ENCODE data around the gene EVX2. TPM values are rescaled to one million over a fixed set of nuclear protein-coding genes. Genes with fewer than 3 reads are reported as not detected.

EVX2 gene
- total RNA-seq, 3 donors from 2014 or later (not counting 1 experiment from before 2014, with no cell fraction given), result not detected

DNA sequence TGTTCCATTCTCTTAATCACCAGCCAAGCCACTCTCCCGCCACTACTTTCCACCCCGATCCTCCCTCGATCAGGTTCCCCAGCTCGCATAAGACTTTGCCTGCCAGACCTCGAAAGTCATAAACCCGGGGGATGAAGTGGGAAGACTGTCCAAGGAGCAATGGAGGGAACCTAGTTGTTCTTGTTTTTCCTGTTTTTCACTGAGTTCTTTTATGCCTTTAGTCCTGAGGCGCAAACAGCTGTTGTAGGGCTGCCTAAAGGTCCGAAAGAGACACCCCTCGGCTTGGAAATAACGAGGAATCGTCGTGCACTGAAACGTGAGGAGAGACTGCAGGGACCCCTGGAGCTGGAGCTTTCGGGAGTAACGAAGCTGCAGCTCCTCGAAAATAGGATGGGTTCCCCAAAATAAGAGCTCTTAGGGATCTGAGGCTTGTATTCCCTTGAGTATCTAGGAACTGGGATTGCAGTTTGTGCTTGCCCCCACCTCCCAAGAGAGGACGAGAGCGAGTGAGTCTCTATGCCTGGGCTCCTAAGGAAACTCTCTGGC lies 14.1 kb upstream of the EVX2 start:
- ATAC-seq, result no peak
- 4% methylated on average over 17 of the region's 18 CpGs for WGBS (ENCODE audit: insufficient coverage)
- Histone ChIP-seq H3K4me3 (ENCODE audit: low read length) (peak overlapping the region; percentile 34), H3K27ac (ENCODE audit: low read length) (no peak overlapping the region), H3K36me3 (ENCODE audit: control insufficient read depth, insufficient read depth, low read length) (no peaks in the 10 kb centered on the region), H3K4me1 (ENCODE audit: control insufficient read depth, insufficient read depth, low read length) (peaks cover 24% of the 10 kb centered on the region), H3K27me3 (ENCODE audit: control insufficient read depth, insufficient read depth, low read length) (peaks cover 96% of the 10 kb centered on the region), H3K9me3 (ENCODE audit: control insufficient read depth, insufficient read depth, low read length) (peaks cover 6% of the 10 kb centered on the region)
- intact Hi-C loops (cut with micrococcal nuclease), result loop anchor here (1.0 to 5.0 kb wide), 5 partner anchors 408 to 846 kb away; no protein-coding TSS in a partner anchor
- TF ChIP-seq, protein P1, sequence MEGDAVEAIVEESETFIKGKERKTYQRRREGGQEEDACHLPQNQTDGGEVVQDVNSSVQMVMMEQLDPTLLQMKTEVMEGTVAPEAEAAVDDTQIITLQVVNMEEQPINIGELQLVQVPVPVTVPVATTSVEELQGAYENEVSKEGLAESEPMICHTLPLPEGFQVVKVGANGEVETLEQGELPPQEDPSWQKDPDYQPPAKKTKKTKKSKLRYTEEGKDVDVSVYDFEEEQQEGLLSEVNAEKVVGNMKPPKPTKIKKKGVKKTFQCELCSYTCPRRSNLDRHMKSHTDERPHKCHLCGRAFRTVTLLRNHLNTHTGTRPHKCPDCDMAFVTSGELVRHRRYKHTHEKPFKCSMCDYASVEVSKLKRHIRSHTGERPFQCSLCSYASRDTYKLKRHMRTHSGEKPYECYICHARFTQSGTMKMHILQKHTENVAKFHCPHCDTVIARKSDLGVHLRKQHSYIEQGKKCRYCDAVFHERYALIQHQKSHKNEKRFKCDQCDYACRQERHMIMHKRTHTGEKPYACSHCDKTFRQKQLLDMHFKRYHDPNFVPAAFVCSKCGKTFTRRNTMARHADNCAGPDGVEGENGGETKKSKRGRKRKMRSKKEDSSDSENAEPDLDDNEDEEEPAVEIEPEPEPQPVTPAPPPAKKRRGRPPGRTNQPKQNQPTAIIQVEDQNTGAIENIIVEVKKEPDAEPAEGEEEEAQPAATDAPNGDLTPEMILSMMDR (IDR thresholded peaks at IDR 0.05), result no peak
- peak overlapping the region in 1 of 2 donors; percentile 7 for H3K27ac Mint-ChIP-seq
- H3K4me3 Mint-ChIP-seq, result peak overlapping the region; percentile 84
- H3K27me3 Mint-ChIP-seq (ENCODE audit: low read depth in 2 of 2), result peaks cover 79 to 80% of the 10 kb centered on the region in 2 donors
- DNase-seq, result no peak
- H3K4me1 Mint-ChIP-seq, result peaks cover 18 to 27% of the 10 kb centered on the region in 2 donors
- H3K9me3 Mint-ChIP-seq, result no peaks in the 10 kb centered on the region
- H3K36me3 Mint-ChIP-seq, result peaks cover 6% of the 10 kb centered on the region

DNA sequence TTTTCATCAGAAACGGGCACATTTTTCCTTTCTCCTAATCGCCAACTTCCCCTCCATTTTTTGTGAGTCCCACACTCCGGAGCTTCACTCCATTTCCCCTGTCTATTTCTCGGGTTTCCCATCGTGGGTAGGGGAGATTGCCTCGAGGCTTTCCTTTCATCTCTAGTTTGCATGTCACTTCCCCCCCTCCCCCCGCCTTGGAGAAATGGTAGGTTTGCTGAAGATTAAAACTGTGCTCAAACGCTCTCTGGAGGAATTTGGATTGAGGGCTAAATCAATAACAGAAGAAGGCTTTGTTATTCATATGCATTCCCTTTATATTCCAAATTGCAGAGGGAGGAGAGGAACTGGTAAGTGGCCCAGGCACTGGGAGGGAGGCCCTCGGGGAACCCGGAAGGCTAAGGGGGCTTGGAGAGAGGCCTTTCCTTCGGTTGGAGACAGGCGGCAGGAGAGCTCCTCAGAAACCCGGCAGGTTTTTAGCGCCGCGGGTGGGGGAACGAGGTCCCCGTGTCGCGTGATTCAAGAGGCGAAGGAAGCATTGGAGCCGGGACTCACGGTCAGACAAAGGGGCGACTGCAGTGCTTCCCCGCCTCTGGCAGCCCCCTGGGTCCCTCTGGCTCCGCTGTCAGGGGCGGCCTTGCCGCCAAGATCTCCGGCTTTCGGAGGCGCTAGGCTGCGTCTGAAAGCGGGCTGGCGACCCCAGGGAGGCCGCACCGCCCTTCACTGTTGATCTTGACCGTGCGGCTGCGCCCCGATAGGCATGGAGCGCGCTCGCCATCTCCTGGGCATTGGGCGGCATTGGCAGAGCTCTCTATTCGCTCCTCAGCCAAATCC lies 13.4 kb upstream of the EVX2 start:
- H3K4me3 Mint-ChIP-seq, result peak overlapping the region; percentile 84
- Histone ChIP-seq H3K27me3 (ENCODE audit: control insufficient read depth, insufficient read depth, low read length) (peaks cover 89% of the 10 kb centered on the region), H3K36me3 (ENCODE audit: control insufficient read depth, insufficient read depth, low read length) (no peaks in the 10 kb centered on the region), H3K27ac (ENCODE audit: low read length) (no peak overlapping the region), H3K4me3 (ENCODE audit: low read length) (peak overlapping the region; percentile 34), H3K4me1 (ENCODE audit: control insufficient read depth, insufficient read depth, low read length) (peaks cover 24% of the 10 kb centered on the region), H3K9me3 (ENCODE audit: control insufficient read depth, insufficient read depth, low read length) (peaks cover 6% of the 10 kb centered on the region)
- peak; percentile 79 to 90 (median 87) for ATAC-seq
- H3K27me3 Mint-ChIP-seq (ENCODE audit: low read depth in 2 of 2), result peaks cover 72 to 73% of the 10 kb centered on the region in 2 donors
- TF ChIP-seq, protein P1 (IDR thresholded peaks at IDR 0.05), result peak; percentile 72
- peak overlapping the region in 1 of 2 donors; percentile 7 for H3K27ac Mint-ChIP-seq
- under 1% methylated on average over 40 of the region's 45 CpGs for WGBS (ENCODE audit: insufficient coverage)
- peak; percentile 50 to 77 for DNase-seq
- peaks cover 6% of the 10 kb centered on the region for H3K36me3 Mint-ChIP-seq
- no peaks in the 10 kb centered on the region for H3K9me3 Mint-ChIP-seq
- peaks cover 18 to 28% of the 10 kb centered on the region in 2 donors for H3K4me1 Mint-ChIP-seq
- intact Hi-C loops (cut with micrococcal nuclease), result loop anchor here (1.0 to 5.0 kb wide), 5 partner anchors 407 to 845 kb away; no protein-coding TSS in a partner anchor

DNA sequence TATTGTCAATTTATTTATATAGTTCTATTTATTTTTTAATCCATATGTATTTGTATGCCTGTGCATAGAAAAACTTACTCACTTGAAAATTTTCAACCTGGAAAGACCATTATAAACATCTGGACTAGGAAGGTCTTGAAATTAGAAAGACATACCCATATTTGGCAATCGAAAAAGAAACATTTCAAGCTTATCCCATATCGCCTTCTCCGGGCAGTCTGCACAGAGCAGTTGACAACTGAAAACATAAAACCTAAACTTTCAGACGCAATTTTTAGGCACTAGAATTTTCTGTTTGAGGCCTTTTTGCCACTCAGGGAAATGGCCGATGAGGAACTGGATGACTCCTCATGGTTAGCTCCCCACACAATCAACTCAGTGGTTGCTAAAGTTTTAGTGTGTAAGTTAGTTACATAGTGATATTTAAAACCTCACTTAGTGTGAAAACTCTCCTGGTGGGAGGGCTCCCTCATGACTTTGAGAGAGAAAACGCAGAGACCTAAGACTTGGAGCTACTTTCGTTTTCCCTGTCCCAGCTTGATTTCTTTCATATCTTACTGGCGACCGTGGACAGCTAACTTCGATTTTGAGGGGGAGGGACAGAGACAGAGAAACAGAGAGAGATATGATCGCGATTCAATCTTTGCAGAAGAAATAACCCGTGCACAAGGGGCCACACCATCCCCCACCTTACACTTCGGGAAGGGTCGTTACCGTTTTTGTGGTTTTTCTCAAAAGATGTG lies 12.7 kb upstream of the EVX2 start:
- DNase-seq (peak in 1 of 2 donors; percentile 40), ATAC-seq (peak in 2 of 3 donors; percentile 29 to 34)
- TF ChIP-seq, protein P1 (IDR thresholded peaks at IDR 0.05), result no peak
- Mint-ChIP-seq H3K9me3 (no peaks in the 10 kb centered on the region), H3K36me3 (peaks cover 6% of the 10 kb centered on the region), H3K27me3 (ENCODE audit: low read depth in 2 of 2) (peaks cover 72 to 73% of the 10 kb centered on the region in 2 donors), H3K4me3 (peak overlapping the region; percentile 84), H3K4me1 (peaks cover 18 to 34% of the 10 kb centered on the region in 2 donors), H3K27ac (no peak overlapping the region)
- peaks cover 88% of the 10 kb centered on the region for H3K27me3 ChIP-seq (ENCODE audit: control insufficient read depth, insufficient read depth, low read length)
- WGBS (ENCODE audit: insufficient coverage), result 6% methylated on average over 13 of the region's 16 CpGs
- peaks cover 6% of the 10 kb centered on the region for H3K9me3 ChIP-seq (ENCODE audit: control insufficient read depth, insufficient read depth, low read length)
- intact Hi-C loops (cut with micrococcal nuclease), result loop anchor here (5.0 kb wide), 1 partner anchor 844 kb away; no protein-coding TSS in a partner anchor
- H3K4me3 ChIP-seq (ENCODE audit: low read length), result peak overlapping the region; percentile 34
- H3K4me1 ChIP-seq (ENCODE audit: control insufficient read depth, insufficient read depth, low read length), result peaks cover 24% of the 10 kb centered on the region
- no peak overlapping the region for H3K27ac ChIP-seq (ENCODE audit: low read length)
- no peaks in the 10 kb centered on the region for H3K36me3 ChIP-seq (ENCODE audit: control insufficient read depth, insufficient read depth, low read length)
